ENCODE measurements around the gene COL24A1. TPM values are rescaled to one million over a fixed set of nuclear protein-coding genes. Genes with fewer than 3 reads are reported as not detected.

The COL24A1 gene
- total RNA-seq, 4 donors from 2014 or later: 3.7 to 5.3 (median 4.4) TPM

DNA sequence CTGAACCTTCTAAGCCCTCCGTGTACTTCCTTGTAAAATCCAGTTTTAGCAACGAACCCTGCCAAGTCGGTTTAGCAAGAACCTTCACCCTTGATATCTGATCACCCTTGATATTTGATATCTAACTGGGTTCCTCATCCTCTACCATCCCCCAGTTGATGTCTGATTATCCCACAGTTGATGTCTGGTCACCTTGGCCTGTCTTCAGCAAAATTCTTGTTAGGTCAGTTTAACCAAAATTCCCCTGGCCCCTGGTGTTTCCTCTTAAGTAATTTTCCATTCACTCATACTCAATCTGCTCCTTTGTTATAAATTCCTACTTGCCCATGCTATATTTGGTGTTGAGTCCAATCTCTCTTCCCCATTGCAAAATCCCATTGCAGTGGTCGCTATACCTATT, 333.9 kb downstream of the COL24A1 start:
- H3K4me1 ChIP-seq: no peaks in the 10 kb centered on the region
- TF ChIP-seq EP300 (IDR thresholded peaks at IDR 0.05) (no peak), POLR2AphosphoS5 (IDR thresholded peaks at IDR 0.05) (no peak), POLR2A (IDR thresholded peaks at IDR 0.05; ENCODE audit: low read depth) (no peak), CTCF (IDR thresholded peaks at IDR 0.05) (no peak)
- DNase-seq (ENCODE audit: extremely low spot score): no peak
- intact Hi-C loops (cut with DNase I): no loop called here
- H3K27ac ChIP-seq (replicated peaks in 1 of 4): no peak overlapping the region
- 89% methylated on average over 4 of the region's 4 CpGs for WGBS
- H3K4me3 ChIP-seq: no peak overlapping the region
- H3K36me3 ChIP-seq: no peaks in the 10 kb centered on the region
- H3K27me3 ChIP-seq: no peaks in the 10 kb centered on the region
- no peaks in the 10 kb centered on the region for H3K9me3 ChIP-seq

GRCh38 chr1:85818371-85818770, 338.2 kb downstream of the COL24A1 start:
- intact Hi-C loops (cut with DNase I): no loop called here
- H3K27ac ChIP-seq (replicated peaks in 1 of 4): no peak overlapping the region
- no peaks in the 10 kb centered on the region for H3K4me1 ChIP-seq
- TF ChIP-seq CTCF (IDR thresholded peaks at IDR 0.05) (no peak), POLR2AphosphoS5 (IDR thresholded peaks at IDR 0.05) (no peak), EP300 (IDR thresholded peaks at IDR 0.05) (no peak)
- no peaks in the 10 kb centered on the region for H3K9me3 ChIP-seq
- WGBS: 67% methylated on average over 2 of the region's 2 CpGs
- H3K4me3 ChIP-seq: no peak overlapping the region
- H3K36me3 ChIP-seq: no peaks in the 10 kb centered on the region
- no peak for DNase-seq (ENCODE audit: extremely low spot score)
- H3K27me3 ChIP-seq: no peaks in the 10 kb centered on the region

GRCh38 chr1:85816606-85817005, 340.0 kb downstream of the COL24A1 start:
- WGBS: 56% methylated on average over 1 of the region's 1 CpG

DNA sequence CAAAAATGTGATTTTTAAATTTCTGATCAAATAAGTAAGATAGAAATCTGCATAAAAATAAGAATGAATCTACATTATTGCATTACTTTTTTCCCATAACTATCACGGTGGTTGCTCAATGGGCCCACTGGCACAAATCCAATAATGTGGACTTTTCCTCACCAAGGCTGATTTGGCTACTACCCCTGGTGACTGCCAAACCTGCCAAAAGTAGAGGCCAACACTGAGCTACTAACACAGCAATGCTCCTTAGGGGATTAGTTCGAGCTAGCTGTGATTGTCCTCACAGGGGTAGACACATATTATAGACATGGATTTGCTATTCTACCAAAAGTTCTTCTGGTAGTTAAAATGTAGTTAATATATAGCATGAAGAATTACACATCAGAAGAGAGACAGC, 340.7 kb downstream of the COL24A1 start:
- H3K9me3 ChIP-seq: no peaks in the 10 kb centered on the region
- H3K27ac ChIP-seq (replicated peaks in 1 of 4): no peak overlapping the region
- H3K36me3 ChIP-seq: no peaks in the 10 kb centered on the region
- H3K27me3 ChIP-seq: no peaks in the 10 kb centered on the region
- intact Hi-C loops (cut with DNase I): no loop called here
- TF ChIP-seq EP300 (IDR thresholded peaks at IDR 0.05) (no peak), POLR2AphosphoS5 (IDR thresholded peaks at IDR 0.05) (no peak), POLR2A (IDR thresholded peaks at IDR 0.05; ENCODE audit: low read depth) (no peak), CTCF (IDR thresholded peaks at IDR 0.05) (no peak)
- 79% methylated on average over 2 of the region's 2 CpGs for WGBS
- H3K4me1 ChIP-seq: no peaks in the 10 kb centered on the region
- no peak for DNase-seq (ENCODE audit: extremely low spot score)
- no peak overlapping the region for H3K4me3 ChIP-seq

More at GRCh38 chr1:85816606-85817005, 340.0 kb downstream of the COL24A1 start:
- intact Hi-C loops (cut with DNase I): no loop called here
- Histone ChIP-seq H3K36me3 (no peaks in the 10 kb centered on the region), H3K4me1 (no peaks in the 10 kb centered on the region), H3K4me3 (no peak overlapping the region), H3K27me3 (no peaks in the 10 kb centered on the region), H3K9me3 (no peaks in the 10 kb centered on the region), H3K27ac (replicated peaks in 1 of 4) (no peak overlapping the region)
- DNase-seq (ENCODE audit: extremely low spot score): no peak
- TF ChIP-seq POLR2A (IDR thresholded peaks at IDR 0.05; ENCODE audit: low read depth) (no peak), POLR2AphosphoS5 (IDR thresholded peaks at IDR 0.05) (no peak), EP300 (IDR thresholded peaks at IDR 0.05) (no peak), CTCF (IDR thresholded peaks at IDR 0.05) (no peak)

DNA sequence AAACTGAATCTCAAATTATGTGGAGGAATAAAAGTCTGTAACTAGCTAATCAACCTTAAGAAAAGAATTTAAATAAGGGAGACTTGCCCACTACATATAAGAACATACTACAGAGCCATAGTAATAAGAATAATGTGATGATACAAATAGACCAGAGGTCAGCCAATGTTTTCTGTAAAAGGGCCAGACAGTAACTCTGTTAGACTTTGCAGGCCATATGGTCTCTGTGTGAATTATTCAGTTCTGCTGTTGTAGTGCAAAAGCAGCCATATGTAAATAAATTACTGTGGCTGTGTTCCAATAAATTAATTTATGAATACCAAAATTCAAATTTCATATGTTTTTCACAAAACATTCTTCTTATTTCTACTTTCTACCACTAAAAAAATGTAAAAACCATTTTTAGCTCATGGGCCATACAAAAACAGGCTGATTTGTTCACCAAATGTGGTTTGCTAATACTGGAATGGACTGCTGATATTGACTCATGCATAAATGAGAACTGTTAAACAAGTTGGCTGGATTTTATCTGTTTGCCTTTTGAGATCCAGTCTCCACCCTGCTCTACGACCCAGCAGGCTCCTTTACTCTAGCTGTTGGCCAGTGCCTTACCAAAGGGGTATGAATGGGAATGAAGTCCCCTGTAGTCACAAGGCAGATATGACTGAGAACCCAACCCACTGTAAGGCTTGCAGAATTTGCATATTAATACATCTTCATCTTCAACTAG, 350.2 kb downstream of the COL24A1 start:
- TF ChIP-seq POLR2A (IDR thresholded peaks at IDR 0.05; ENCODE audit: low read depth): no peak
- no peak for TF ChIP-seq EP300 (IDR thresholded peaks at IDR 0.05)
- no peak for TF ChIP-seq CTCF (IDR thresholded peaks at IDR 0.05)
- TF ChIP-seq POLR2AphosphoS5 (IDR thresholded peaks at IDR 0.05): no peak
- intact Hi-C loops (cut with DNase I): no loop called here
- H3K4me1 ChIP-seq: no peaks in the 10 kb centered on the region
- WGBS: 56% methylated on average over 1 of the region's 1 CpG
- H3K36me3 ChIP-seq: no peaks in the 10 kb centered on the region
- no peaks in the 10 kb centered on the region for H3K9me3 ChIP-seq
- H3K4me3 ChIP-seq: no peak overlapping the region
- H3K27me3 ChIP-seq: no peaks in the 10 kb centered on the region
- no peak overlapping the region for H3K27ac ChIP-seq (replicated peaks in 1 of 4)
- no peak for DNase-seq (ENCODE audit: extremely low spot score)
